ENCODE results near the gene AKR7A2.
"Not testable (repeated sequence)": the region's sequence is repeated elsewhere in the genome, so short reads cannot be mapped to it uniquely, and the experiment has no call there.

AKR7A2 gene

DNA sequence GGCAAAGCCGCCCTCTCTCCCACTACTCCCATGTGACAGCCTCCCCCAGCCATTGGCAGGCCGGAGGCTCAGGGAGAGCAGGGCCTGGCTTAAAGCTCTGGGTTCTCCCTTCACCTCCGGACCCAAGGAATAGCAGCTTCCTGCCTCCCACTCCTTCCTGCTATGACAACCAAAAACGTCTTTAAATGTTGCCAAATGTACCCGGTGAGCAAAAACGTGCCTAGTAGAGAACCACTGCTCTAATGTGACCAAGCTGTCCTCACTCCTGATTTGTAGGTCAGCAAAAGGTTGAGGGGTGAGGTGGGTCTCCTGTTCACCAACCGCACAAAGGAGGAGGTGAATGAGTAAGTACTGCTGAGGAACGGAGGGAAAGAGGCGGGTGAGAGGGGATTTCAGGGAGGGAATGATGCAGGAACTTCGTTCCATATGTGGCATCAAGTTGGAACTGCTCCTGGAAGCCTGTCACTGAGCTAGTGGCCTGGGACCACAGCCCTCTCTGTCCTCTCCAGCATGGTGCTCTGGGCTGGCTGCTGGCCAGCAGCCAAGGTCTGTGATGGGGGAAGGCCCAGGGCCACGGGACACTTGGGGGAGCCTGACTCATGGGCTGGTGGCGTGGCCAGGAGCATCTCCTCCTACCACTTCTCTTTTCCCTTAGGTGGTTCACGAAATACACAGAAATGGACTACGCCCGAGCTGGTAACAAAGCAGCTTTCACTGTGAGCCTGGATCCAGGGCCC is 54.6 kb downstream of the AKR7A2 start:
- no peak for DNase-seq

DNA sequence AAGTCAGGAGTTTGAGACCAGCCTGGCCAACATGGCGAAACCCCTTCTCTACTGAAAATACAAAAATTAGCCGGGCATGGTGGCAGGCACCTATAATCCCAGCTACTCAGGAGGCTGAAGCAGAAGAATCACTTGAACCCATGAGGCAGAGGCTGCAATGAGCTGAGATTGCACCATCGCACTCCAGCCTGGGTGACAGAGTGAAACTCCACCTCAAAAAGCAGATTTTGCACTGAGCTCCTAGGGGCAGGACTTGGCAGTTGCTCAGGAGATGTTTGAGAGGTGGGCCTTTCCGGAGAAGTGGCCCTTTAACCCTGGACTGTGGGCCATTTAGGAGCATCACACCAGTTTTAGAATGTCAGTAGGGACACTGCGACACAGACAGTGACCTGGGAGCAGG is 55.6 kb downstream of the AKR7A2 start:
- DNase-seq, result not testable (repeated sequence)

DNA sequence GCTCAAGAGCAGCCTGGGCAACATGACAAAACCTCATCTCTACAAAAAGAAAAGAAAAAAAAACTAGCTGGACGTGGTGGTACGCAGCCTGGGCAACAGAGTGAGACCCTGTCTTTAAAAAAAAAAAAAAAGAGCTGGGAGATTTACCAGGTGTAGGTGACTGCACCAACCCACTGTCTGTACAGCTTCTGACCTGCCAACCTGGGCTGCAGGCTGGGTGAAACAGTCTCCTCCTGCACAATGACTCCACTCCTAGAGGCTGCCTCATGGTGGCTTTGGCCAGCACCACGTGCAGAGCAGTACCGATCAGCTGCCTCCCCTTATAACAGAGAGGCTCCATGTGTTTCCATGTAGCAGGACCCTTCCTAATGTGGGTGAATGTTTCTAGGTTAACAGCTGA is 56.7 kb downstream of the AKR7A2 start:
- no peak for DNase-seq

DNA sequence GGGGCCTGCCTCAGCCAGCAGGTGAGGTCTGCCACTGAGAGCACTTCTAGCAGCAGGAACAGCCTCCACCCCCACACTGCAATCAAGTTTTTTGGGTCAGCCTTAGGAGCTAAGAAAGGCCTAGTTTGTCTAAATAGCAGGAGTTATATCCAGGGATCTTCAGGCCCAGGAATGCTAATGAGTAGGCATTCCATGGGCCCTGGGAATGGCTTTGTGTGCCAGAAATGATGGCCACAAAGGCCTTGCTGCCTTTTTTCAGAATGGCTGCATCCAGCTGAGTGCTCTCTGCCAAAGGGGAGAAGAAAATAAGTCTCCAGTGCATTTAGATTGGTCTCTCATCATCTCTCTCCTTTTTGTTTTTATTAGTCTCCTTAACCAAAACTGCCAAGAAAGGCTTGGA is 57.5 kb downstream of the AKR7A2 start:
- no peak for DNase-seq

Data from effector CD8-positive, alpha-beta T cell (primary cell).